HG02870 (cell line): Measurements from ENCODE around the gene ATOH8.
A peak's percentile ranks its signal among the peaks of the same experiment; 100 is the strongest.

Source experiments
- ATAC-seq: cut with Tn5 transposase; IDR thresholded peaks from one replicate; pipeline ENCODE4 v1.9.1; 2021; ENCODE audit warnings: mild to moderate bottlenecking, moderate library complexity; ENCODE audit not compliant: unreplicated experiment

The ATOH8 gene

DNA sequence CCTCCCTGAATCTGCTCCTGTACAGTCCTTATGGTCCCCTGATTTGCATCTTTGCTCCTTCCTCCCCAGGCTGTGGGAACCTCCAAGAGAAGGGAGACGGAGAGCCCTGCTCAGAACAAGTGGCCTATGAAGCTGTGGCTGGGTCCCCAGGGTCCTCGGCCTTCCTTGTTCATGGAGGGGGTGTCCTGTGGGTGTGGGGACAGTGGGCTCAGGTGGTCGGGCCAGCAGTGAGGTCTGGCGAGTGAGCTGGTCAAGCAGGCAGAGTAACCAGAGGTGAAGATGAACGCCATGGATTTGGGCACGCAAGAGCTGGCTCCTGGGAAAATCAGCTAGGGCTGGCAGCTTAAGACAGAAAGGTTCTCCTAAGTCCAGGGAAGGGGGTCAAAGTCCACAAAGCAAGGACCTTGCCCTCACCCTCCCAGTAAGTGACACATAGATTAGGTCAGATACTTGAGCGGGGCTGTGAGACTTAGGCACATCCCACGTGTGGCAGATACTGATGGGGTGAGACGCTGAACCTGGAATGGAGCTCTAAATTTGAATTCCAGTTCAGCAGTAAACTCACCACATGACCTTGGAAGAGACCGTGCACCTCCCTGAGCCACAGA lies 34.8 kb upstream of the ATOH8 start:
- no peak for ATAC-seq

DNA sequence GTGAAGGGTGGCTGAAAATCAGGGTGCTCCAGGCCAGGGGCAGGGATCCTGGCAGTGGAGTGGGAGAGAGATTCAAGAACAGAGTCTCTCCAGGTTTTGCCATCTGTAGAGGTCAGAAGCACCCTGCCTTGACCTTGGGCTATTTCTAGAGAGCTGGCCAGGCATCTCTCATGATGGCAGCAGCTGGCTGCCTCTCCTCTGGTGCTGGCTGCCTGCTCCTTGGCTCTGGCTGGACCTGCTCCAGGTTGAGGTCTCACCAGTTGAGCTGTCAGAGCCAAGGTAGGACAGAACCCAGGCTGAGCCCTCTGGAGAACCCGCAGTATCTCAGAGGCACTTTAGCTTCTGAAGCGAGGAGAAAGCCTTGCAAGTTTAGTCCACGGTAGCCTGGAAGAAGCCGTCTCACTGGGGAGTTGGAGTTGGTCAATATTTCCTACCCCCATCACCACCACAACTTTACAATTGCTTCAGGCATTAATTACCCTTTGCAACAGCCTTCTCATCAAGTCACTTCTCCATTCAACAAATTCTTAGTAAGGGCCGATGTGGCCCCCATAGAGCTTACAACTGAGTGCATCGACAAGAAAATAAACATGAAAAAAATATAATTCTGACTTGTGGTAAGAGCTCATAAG lies 34.1 kb upstream of the ATOH8 start:
- no peak for ATAC-seq

- no peak for ATAC-seq
These were observed 33.3 kb upstream of the ATOH8 start for GRCh38 chr2:85720533-85720932.

DNA sequence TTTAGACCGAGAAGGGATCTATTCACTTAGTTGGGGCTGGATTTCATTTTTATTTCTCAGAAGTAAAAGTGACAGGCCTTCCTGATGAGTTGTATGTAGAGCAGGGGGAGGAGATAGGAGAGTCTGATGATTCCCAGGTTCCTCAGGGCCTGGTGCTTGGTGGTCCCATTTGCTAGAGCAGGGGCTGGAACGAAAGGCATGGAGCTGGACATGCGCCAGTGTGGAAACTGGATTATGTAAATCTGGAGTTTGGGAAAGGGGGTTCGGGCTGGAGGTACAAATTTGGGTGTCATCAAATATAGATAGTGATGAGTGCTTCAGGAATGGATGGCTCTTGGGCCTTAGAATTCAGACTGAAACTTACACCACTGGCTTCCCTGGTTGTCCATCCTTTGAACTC lies 32.1 kb upstream of the ATOH8 start:
- no peak for ATAC-seq

DNA sequence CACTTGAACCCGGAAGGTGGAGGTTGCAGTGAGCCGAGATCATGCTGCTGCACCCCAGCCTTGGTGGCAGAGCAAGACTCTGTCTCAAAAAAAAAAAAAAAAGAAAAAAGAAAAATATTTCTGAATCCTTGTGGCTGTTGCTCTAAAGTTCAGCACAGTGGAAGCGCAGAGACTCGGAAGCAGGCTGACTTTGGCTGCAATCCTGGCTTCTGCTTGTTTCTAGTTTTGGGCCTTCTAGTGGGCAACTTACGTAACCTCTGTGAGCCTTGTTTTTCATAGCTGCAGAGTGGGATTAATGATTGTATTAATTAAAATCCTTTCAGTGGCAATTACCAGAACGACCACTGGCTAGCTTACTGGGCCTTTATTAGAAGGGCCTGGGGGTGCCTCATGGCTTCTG lies 31.3 kb upstream of the ATOH8 start:
- no peak for ATAC-seq

DNA sequence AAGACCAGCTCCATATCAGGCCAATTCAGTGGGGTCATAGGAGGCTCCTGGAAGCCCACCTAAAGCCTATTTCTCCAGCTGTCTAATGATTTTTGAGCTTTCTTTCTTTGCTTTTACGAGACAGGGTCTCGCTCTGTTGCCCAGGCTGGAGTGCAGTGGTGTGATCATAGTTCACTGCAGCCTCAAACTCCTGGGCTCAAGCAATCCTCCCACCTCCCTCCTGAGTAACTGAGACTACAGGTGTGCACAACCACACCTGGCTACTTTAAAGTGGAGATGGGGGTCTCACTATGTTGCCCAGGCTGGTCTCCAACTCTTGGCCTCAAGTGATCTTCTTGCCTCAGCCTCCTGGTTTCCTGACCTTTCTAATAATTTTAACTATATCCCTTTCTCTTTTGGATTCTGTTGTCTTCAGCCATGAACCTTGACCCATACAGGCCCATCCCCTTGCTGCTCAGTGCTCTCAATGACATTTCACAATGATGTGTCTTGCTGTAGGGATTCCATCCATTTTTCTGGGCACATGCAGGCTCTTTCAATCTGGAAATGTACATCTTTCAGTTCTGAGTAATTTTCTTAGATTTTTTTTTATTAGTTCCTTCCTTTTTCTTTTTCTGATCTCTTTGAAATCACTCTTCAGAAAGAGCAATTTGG lies 30.0 kb upstream of the ATOH8 start:
- no peak for ATAC-seq

- no peak for ATAC-seq
These were observed 29.0 kb upstream of the ATOH8 start for GRCh38 chr2:85724731-85725181.

- ATAC-seq = no peak
These were observed 28.3 kb upstream of the ATOH8 start for GRCh38 chr2:85725451-85725850.

GRCh38 chr2:85727798-85728197 lies 26.0 kb upstream of the ATOH8 start:
- ATAC-seq = no peak

GRCh38 chr2:85728342-85728741 lies 25.4 kb upstream of the ATOH8 start:
- no peak for ATAC-seq

DNA sequence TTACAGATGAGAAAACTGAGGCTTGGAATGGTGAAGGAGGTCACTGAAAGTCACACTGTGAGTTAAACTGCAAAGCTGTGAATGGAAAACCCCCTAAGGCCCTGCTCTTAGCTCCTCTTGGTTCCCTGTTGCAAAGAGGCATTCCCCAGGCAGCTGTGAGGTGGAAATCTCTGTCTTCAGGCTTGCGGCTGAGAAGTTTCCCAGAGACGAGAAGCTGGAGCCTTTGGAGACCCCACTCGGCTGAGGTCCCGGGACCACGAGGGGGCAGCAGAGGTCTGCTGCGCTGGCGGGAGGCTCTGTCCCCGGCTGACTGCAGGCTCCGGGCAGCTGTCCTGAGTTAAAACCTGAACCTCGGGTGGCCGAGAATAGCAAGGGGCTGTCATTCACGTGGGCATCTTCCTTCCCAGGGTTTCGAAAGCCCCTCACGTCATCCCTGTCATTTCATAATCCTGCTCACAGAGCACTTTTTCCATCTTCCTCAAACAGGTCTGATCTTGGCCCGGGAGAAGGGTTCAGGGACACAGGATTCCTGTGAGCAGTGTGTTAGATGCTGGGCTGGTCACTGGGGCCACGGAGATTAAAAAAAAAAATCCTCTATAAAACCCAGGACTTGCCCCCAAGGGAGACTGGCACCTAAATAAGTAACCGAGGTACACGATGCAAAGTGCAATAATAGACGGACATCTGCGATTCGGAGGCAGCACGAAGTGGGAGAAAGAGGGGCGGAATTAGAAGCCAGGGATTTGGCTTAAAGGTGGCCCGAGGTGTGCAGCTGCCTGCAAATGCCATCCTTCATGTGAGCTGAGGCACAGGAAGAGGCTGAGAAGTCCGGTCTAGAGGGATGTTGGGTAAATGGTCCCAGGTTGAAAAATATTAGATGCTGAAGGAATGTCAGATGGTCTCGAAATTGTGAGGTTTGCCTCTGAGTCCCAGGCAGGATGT lies 24.6 kb upstream of the ATOH8 start:
- peak; percentile 69 for ATAC-seq

DNA sequence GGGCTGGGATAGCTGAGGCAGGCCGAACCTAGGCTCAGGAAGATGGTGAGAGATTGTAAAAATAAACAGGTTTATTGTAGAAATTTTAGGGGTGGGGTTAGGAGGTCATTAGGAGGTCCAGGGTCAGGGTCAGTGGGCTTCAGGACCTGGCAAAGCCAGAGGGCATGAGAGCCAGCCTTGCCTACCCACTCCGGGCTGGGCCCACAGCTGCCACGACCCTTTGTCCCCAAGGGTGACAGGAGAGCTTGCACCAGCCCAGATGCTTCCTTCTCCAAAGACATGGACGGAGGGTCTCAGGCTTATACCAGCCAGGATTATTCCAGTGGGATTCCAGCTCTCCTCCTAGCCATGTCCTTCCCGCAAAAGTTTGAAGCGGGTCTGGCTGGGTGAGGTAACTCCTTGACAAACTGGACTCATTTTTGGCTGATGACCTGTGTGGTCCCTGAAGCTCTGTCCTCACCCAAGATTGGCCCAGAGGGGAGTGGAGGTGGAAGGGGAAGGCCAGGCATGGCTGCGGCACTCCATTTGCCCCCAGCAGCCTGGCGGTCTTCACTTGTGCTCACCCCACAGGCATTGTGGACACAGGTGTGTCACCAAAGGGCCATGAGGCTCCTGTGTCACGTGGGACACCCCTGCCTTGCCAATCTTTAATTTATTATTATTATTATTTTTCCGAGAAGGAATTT lies 23.8 kb upstream of the ATOH8 start:
- ATAC-seq = no peak

- ATAC-seq = no peak
These were observed 23.0 kb upstream of the ATOH8 start for GRCh38 chr2:85730686-85731230.

- no peak for ATAC-seq
These were observed 22.2 kb upstream of the ATOH8 start for GRCh38 chr2:85731606-85732005.

DNA sequence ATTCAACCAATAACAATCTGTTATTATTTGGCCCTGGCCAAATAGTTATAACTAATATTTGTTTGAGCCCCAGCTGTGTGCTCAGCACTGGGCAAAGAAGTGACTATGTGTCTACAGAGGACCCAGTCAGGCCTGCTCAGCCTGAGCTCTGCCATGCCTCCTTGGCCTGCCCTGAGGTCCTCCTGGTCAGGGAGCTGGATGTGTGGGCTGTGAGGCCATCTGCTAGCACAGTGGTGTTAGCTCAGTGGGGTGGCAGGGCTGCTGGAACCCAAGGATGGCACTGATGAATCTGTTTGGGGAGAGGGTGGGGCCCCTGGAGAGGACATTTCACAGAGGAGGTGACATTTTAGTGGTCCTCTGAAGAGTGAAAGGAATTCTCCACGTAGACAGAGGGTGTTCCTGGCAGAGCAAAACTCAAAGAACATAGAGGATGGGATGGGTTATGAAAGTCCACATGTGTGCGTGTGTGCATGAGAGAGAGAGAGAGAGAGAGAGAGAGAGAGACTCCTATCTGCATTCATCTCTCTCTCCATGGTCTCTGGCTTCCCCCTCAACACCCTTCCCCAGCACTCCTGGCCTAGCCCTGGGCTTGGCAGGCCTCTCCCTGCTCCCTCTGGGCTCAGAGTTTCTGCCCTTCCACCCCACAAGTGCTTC lies 21.2 kb upstream of the ATOH8 start:
- no peak for ATAC-seq

- ATAC-seq = no peak
These were observed 20.4 kb upstream of the ATOH8 start for GRCh38 chr2:85733121-85733960.

- ATAC-seq = no peak
These were observed 19.8 kb upstream of the ATOH8 start for GRCh38 chr2:85734015-85734414.

GRCh38 chr2:85734942-85735608 lies 18.7 kb upstream of the ATOH8 start:
- no peak for ATAC-seq

DNA sequence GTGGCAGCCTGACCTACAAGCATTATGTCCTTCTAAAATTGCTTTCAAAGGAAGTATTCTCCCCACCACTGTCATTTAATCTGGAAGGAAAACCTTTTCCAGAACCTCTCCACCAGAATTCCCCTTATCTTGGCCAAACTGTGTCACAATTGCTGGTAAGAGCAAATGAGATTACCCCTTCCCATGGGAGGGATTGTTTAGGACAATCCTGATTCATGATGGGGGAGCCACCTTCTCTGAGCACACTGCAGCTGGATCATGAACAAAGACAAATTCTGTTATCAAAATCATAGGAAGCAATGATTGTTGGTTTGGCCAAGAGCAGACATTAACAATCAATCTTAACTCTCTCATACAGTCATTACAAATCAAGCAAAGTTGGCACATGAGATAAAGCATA lies 18.1 kb upstream of the ATOH8 start:
- ATAC-seq = no peak
